ENCODE data around the gene PELI1. TPM values are rescaled to one million over a fixed set of nuclear protein-coding genes. Genes with fewer than 3 reads are reported as not detected.
A peak's percentile ranks its signal among the peaks of the same experiment; 100 is the strongest.

The PELI1 gene
- total RNA-seq, 1 experiment from 2014 or later = 9.4 TPM

DNA sequence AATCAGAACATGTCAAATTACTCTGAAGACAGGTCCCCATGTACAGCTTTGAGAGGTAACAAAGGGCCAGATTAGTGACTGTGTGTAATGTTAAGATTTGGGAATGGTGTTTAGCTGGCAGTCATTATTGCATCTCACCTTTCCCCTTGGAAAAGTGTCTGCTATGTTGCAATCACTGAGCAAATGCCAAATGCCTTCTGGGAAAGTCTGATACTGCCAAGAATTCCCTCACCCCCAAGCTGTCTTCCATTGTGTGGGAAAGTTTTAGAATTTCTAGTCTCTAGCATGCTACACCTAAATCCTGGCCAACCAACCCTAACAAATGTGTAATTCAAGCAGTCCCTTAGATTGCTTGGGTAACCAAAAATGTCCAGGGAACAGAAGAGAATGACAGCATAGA, 13.6 kb upstream of the PELI1 start:
- no peak for DNase-seq (ENCODE audit: extremely low read depth, low read depth)

DNA sequence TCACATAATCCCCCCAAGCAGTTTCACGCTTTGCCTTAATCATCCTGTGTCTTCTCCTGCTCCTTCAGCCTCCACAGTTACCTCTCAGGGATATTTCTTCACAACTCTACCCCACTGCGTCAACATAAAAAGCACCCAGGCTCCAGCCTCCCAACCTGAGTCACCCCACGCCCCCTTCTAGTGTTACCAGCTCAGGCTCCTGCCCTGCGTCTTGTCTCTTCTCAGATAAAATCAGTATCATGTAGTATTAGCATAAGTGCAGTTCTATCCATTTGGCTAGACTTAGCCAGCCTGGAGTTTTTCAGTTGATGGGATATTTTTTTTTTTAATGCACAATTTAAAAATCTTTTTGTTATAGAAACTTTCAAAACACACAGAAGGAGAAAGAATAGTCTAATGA, 9.6 kb upstream of the PELI1 start:
- no peak for DNase-seq (ENCODE audit: extremely low read depth, low read depth)

DNA sequence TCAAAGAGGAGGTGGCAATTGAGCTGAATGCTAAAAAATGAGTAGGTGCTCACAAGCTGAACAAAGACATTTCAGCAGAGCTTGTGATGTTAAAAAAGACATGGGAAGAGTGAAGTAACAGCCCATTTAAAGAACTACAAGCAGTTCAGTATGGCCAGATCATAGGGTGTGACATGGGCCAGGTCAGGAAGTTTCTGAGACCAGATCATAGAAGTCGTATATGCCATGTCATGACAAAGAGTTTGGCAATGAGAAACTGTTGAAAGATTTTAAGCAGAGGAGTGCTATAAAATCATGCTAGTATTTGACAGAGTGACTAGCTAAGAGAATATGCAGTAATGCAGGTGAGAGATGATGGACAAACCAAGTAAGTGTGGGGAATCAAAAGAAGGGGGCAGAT, 7.3 kb upstream of the PELI1 start:
- DNase-seq (ENCODE audit: extremely low read depth, low read depth) = no peak

DNA sequence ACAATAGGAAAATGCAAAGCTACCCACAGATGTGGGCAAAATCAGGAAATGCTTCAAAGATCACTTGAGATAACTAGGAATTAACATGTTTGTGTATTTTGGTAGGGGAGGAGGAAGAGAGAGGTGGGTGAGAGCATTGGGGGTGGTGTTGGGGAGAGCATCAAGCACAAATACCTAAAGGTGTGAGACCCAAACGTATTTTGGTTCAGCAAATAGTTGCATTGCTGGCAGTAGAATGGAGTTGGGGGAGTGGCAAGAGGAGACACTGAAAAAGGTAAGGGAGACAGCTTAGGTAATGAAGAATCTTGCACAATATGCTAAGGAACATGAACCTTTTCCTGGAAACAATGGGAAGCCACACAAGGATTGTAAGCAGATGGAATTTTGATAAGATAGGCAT, 1.5 kb upstream of the PELI1 start:
- no peak for DNase-seq (ENCODE audit: extremely low read depth, low read depth)

DNA sequence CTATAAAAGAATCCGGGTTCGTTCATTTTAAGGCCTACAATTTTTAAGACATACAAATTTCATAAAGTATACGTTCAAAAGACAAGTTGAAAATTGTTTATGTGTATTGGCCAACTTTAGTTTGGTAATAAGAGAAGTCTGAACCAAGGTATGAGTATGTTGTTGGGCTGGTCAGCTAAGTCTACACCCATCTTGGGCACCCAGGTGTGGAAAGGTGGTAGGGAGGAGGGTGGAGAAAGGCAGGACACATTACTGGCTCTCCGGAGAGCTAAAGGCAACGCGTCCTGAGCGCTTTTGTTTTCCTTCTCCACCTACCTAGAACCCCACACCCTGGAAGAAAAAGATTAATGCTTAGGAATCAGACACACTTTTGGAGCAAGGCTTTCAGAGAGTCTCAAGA, 899 bp upstream of the PELI1 start:
- DNase-seq (ENCODE audit: extremely low read depth, low read depth) = no peak

DNA sequence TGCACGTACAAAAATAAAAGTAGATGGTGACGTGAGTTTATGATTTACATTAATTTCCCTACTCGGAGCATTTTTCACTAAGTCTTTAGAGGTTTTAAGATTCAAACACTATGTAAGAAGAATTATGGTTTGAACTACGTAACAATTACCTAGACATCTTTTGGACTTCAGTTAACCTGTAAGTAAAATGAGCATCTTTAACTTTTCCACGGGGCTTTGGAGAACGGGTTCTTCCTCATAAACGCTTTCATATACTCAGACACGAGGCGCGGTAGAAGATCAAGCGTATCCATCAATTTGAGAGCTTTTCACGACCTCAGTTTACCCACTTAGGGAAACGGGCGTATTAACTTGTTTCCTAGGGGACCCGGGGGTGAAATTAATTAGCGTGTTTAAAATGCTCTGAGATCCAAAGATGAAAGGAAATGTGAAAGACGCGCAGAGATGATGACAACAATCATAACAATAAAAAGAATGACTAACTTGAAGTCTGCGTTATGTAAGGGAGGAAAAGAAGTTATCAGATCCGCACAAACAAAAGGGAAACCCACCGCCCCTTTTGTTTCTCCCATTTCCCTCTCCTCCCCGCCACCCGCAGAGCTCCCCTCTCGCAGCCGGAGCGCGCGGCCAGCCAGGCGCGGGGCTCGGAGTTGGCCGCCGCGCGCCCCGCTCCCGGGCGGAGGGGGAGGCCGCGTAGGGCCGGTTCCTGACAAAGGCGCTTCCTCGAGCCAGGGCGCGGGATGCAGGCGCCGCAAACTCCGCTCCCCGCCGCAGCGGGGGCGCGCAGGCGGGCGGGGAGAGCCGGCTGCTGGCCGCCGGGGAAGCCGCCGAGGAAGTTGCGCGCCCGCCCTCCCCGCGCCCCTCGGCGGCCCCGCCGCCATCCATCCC, 807 bp downstream of the PELI1 start:
- peak; percentile 13 for DNase-seq (ENCODE audit: extremely low read depth, low read depth)

DNA sequence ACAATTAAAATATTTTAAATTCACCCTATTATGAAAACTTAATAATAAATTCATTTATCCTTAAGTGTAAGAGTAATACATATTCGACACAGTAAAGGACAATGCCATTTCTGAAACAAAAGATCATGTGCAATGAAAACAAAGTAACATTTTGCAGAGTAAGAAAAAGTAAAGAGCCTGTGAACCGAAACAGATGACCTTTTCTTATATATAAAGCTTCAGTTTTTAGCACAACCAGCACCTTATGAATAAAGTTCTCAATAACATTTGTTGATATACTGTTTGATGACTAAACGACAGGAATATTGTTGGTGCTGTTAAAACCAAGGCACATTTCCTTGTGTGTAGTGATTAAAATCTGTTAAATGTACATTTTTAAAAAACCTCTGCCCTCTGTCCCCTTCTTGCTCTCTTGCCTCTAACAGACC, 1.5 kb downstream of the PELI1 start:
- no peak for DNase-seq (ENCODE audit: extremely low read depth, low read depth)

DNA sequence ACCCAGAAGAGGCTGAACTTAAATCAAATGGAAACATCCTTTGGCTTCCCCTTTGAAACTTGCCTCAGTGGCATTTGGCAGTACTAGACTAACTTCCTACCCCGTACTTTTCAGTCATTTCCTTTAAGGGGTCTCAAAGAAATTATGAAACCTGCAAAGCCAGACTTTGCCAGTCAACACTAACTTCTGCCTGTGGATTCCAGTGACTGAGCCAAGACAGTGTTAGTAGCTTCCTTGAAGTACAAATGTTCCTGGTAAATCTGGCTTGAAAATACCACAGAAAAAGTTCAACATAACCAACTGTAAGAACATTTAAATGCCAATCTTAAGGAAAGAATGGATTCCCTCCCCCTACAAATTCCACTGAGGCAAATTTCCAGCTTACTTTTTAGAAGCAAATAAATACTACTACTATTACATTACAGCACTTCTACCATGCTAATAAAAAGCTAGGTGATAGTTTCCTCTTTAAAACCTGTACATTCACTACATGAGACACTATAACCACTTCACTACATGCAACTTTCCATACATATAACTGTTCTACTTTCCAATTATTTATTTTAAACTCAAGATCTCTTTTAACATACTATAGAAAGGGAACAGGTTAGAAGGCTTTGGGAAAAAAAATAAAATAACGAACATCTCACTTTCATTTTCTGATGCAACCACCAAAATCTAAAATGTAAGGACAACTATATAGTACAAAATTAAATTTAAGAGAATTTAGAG, 2.4 kb downstream of the PELI1 start:
- no peak for DNase-seq (ENCODE audit: extremely low read depth, low read depth)

DNA sequence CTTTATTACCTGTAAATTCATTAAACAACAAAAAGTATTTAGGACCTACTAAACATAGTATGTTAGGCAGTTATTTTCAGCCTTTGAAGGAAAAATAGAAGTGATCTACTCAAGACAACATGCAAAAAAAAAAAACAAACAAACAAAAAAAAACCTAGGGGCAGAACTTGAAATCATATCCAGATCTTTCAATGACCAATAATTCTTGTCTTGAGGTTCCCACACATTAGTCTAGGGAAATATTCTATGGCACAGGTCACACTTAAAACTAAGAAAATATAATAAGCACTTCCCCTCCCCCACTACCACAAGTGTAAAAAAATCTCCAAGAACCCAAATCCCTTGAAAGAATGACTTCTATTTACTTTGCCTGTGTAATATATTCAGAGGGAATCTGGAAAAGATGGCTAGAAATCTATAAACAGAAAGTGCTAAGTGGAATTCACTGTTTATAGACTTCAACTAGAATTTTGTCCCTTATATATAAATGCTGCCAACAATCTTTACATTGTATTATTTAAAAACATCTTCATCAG, 3.5 kb downstream of the PELI1 start:
- DNase-seq (ENCODE audit: extremely low read depth, low read depth) = no peak

DNA sequence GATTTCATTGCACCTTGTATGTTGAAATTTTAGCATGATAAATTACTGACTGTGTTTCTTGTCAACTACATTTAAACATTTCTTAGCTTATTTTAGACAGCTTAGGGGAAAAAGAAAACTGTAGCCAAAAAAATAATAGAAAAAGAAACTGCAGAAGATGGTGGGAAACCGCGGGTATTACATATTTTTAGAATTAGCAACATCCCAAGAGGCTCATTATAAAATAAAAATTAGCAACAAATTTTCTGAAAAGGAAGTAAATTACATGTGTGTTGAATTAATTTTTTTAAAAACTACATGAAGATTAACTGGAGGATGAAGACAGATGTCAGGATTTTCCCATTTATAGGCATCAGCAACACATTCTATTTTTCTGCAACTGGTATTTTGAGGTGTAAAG, 4.3 kb downstream of the PELI1 start:
- DNase-seq (ENCODE audit: extremely low read depth, low read depth) = no peak

DNA sequence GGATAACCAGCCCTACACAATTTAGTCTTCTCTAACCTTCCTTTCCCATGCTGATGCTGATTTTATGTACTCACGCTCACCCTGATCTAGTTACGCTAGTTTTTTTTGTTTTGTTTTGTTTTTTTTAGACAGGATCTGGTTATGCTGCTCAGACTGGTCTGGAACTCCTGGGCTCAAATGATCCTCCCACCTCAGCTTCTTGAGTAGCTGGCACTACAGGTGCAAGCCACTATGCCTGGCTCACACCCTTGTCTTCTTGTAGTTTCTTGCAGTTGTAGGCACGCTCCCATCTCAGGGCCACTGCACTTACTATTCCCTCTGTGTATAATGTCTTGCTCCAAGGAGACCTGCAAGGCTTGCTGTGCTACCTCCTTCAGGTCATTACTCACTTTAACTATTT, 6.2 kb downstream of the PELI1 start:
- no peak for DNase-seq (ENCODE audit: extremely low read depth, low read depth)

DNA sequence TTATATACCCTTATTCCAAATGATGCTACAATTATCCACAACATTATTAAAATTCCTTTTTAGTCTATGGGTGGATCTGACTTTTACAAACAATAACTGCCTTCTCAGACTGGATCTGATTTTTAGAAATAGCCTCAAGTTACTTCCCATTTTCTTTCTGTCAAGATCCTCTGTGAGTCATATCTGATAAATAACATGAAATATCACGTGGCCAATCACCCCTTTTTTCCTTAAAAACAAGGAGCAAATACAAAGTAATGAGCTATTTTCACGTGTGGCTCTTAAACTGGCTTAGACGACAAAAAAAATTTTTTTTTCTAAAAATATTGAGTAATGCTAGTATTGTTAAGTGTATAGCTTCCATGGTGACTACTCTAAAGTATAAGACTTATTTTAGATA, 6.7 kb downstream of the PELI1 start:
- no peak for DNase-seq (ENCODE audit: extremely low read depth, low read depth)

DNA sequence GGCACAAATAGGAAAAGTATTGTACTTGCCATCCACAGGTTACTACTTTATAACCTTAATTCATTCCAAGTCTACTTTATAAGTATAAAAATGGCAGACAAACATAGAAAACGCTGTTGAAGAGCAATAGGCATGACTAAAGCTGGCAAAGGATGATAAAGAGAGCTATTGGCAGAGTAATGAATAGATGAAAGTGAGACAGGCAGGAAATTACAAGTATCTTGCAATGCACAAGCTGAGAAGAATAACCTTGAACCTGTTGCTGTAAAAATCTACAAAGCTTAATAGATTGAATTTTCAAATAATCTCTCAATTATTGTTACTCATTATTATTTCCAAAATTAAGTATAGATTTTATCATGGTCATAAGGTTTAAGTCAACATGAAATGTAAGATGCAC, 8.8 kb downstream of the PELI1 start:
- DNase-seq (ENCODE audit: extremely low read depth, low read depth) = no peak

DNA sequence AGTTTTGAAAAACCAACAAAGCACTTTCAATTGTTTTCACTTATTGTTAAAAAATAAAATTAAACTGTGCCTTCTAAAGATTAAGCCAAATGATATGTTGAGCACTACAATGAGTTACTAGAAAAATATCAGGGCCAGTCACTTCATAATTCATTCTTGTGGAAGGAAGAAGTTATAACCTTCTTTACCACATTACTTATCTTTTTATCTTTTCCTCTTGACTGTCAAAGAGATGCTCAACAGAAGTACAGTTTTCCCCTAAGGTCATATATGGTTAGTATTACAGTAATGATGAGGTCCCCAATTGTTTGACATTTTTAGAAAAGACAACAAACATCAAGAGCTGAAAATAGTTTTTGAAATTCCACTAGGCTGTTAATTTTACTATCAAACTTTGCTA, 9.4 kb downstream of the PELI1 start:
- no peak for DNase-seq (ENCODE audit: extremely low read depth, low read depth)

DNA sequence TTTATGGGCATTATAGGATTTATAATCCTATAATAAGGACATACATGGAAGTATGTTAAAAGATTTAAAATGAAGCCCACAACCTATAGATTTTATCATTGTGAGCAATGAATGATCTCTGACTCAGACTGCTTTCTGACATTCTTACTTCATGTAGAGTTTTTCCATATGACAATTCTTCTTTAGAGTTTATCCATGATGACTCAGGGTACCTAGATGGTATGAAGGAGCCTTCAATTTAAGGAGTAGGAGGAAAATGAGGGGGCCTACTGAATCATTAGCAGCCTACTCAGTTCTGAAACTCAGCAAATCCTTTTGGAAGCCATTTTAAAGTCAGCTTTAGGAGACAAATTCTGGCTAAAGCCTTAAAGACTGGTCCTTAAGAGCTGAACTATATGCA, 10.4 kb downstream of the PELI1 start:
- no peak for DNase-seq (ENCODE audit: extremely low read depth, low read depth)

DNA sequence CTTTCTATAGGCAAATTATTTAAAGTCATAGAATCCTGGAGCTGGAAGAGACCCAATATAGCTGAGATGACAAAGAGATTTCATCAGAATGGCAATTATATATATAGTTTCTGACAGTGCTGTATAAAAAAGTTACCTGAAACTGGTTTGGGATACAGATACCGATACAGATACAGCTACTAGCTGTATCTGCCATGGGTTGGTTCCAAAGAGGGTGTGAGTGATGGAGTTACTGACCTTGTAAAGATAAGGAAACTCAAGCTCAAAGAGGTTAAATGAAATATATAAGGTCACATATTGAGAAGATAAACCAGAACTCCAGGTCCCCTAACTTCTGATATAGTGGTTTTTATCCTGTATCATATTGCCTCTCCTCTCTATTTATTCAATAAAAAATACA, 10.9 kb downstream of the PELI1 start:
- DNase-seq (ENCODE audit: extremely low read depth, low read depth) = no peak

DNA sequence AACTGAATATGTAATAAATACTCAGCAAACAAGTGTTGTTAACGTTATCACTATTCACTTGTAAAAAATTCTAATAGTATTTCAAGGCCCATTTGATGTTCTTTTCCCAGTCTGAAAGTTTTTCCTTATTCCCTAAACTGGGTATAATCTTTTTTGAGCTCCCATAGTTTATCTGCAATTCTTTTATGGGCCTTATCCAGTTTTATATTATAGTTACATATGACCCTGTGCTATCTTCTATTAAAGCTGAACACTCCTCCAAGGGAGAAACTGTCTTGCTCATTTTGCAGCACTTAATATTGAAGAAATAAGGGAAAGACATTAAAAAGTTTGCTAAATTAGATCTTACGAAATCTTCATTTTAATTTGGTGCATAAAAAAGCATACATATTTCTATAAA, 13.9 kb downstream of the PELI1 start:
- DNase-seq (ENCODE audit: extremely low read depth, low read depth) = no peak

DNA sequence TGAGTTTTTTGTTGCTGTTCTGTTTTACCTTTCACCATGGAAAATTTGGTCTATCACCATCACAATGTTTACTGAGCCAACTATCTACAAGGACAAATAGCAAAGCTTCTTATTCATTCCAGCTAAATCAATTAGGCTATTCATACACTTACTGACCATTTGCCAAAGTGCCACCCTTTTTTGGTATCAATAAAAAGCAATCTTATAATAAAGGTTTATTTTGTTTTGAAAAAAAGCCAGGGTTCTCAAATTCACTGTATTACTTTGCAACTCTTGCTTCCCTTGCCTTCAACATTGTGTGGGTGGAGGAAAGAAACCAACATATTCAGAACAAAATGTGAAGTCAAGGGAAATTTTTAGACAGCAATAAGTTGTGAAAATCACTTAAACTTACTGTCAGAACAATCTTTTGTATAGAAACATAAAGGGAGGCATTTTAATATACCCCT, 15.3 kb downstream of the PELI1 start:
- no peak for DNase-seq (ENCODE audit: extremely low read depth, low read depth)

DNA sequence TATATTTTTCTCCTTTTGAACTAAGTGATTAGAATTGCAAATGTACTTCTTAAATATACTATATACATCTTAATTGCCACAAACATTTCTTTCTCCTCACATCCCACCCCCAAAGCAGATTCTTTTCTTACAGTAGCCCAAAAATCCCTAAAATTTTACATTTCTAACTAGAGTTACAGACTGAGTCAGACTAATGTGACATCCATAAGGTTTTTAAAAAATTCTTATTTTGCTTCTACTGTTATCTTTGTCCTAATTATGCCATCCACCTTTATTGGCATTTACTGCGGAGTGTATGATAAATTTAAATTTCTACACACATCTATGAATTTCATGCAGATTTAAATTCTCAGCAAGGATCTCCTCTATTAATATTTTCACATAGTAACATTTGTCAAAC, 15.8 kb downstream of the PELI1 start:
- no peak for DNase-seq (ENCODE audit: extremely low read depth, low read depth)

DNA sequence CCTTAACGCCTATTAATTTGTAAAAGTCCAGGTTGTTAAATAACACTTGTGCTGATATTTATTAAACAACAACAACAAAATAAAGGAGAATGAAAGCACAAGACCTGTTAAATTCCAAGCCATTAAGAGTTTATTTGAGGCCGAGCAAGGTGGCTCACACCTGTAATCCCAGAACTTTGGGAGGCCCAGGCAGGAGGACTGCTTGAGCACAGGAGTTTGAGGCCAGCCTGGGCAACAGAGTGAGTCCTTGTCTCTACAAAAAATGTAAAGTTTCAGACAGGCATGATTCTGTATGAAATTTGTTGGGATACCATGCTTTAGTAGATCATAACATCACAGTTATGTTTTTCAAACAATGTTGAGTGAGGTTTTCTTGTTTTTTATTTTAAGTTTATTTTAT, 17.1 kb downstream of the PELI1 start:
- DNase-seq (ENCODE audit: extremely low read depth, low read depth) = no peak

DNA sequence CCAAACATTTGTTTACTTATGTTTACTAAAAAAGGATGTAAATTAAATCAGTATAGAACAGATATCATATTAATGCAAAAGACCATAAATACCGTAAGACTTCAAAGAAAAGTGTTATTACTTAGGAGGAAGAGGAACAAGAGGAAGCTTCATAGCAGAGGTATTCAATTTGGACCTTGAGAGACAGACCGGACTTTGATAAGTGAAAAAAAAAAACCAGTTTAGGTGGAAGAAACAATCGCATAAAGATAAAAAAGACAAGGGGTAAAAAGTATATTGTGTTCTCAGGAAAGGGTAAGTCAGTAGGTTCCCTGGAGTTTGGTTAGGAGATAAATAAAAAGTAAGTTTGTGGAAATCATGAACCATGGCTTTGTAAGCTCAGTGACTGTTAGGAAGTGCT, 17.6 kb downstream of the PELI1 start:
- DNase-seq (ENCODE audit: extremely low read depth, low read depth) = no peak

DNA sequence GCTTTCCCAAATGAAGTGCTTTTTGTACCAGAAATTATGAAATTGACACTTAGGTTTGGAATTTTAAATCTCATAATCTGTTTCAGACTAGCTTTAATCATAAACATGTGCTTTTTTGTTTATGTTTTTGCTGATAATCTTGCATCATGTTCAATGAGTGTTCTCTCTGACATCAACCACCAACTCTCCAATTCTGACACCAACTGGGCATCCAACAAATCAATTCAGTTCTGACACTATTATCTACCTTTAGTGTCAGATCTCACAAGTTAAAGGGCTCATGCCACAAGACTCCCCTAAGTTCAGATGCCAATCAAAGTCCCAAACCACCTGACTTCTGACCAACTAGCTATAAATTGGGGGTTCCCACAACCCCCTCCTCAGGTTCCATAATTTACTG, 19.6 kb downstream of the PELI1 start:
- DNase-seq (ENCODE audit: extremely low read depth, low read depth) = no peak
